A549 (cell line): ENCODE measurements around the gene ROPN1L.

Source experiments
- MAX ChIP-seq: IDR thresholded peaks from 2 replicates; pipeline ENCODE4 v1.6.1; 2012
- REST ChIP-seq: fragments of 200-600 bp; sonication (generic); IDR thresholded peaks from 2 replicates; pipeline ENCODE4 v1.6.1; 2016; ENCODE audit warnings: antibody characterized with exemption, mild to moderate bottlenecking, moderate library complexity
- ZFP36 ChIP-seq: fragments of 450-650 bp; IDR thresholded peaks from 2 replicates; pipeline ENCODE4 v1.6.1; 2014; ENCODE audit warnings: borderline replicate concordance; ENCODE audit not compliant: partially characterized antibody

GRCh38 chr5:10453545-10453944, 11.9 kb downstream of the ROPN1L start:
- TF ChIP-seq MAX (no peak; the same call in 1 of the 2 replicates), REST (no peak), ZFP36 (no peak)
